HL-60 (cell line): Measurements from ENCODE around the gene ECEL1.

Experiments used
- REST ChIP-seq: IDR thresholded peaks from 2 replicates; pipeline ENCODE4 v1.6.1; 2012; ENCODE audit warnings: low read depth; ENCODE audit not compliant: insufficient replicate concordance
- TF ChIP-seq, protein P1 (sequence below): IDR thresholded peaks from one replicate; pipeline ENCODE4 v1.5.1; 2011; ENCODE audit warnings: low read length, control low read depth, inconsistent platforms; ENCODE audit not compliant: insufficient read depth

GRCh38 chr2:232502511-232502910 lies 14.9 kb upstream of the ECEL1 start:
- TF ChIP-seq REST, result no peak
- TF ChIP-seq, protein P1, sequence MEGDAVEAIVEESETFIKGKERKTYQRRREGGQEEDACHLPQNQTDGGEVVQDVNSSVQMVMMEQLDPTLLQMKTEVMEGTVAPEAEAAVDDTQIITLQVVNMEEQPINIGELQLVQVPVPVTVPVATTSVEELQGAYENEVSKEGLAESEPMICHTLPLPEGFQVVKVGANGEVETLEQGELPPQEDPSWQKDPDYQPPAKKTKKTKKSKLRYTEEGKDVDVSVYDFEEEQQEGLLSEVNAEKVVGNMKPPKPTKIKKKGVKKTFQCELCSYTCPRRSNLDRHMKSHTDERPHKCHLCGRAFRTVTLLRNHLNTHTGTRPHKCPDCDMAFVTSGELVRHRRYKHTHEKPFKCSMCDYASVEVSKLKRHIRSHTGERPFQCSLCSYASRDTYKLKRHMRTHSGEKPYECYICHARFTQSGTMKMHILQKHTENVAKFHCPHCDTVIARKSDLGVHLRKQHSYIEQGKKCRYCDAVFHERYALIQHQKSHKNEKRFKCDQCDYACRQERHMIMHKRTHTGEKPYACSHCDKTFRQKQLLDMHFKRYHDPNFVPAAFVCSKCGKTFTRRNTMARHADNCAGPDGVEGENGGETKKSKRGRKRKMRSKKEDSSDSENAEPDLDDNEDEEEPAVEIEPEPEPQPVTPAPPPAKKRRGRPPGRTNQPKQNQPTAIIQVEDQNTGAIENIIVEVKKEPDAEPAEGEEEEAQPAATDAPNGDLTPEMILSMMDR, result no peak
